ENCODE data around the gene CST4.

CST4 gene

GRCh38 chr20:23658989-23659609, 29.7 kb downstream of the CST4 start:
- no peak for DNase-seq (ENCODE audit: low read depth, low spot score)
- no peak for TF ChIP-seq POLR2AphosphoS5 (IDR thresholded peaks at IDR 0.05; ENCODE audit: borderline replicate concordance, low read depth, low read length)
- no peak for TF ChIP-seq EZH2 (IDR thresholded peaks at IDR 0.05)
- no peak for TF ChIP-seq FOXP2 (optimal IDR thresholded peaks at IDR 0.05; ENCODE audit: control extremely low read depth, extremely low read length, insufficient read depth)
- Histone ChIP-seq H3K9me3 (ENCODE audit: low read depth, low read length) (no peaks in the 10 kb centered on the region), H3K9ac (ENCODE audit: insufficient read length) (no peak overlapping the region), H3K4me3 (no peak overlapping the region), H3K36me3 (ENCODE audit: insufficient read depth, low read length) (no peaks in the 10 kb centered on the region), H3K27ac (no peak overlapping the region)

GRCh38 chr20:23658336-23658735, 30.5 kb downstream of the CST4 start:
- no peak for TF ChIP-seq POLR2AphosphoS5 (IDR thresholded peaks at IDR 0.05; ENCODE audit: borderline replicate concordance, low read depth, low read length)
- TF ChIP-seq EZH2 (IDR thresholded peaks at IDR 0.05): no peak
- TF ChIP-seq FOXP2 (optimal IDR thresholded peaks at IDR 0.05; ENCODE audit: control extremely low read depth, extremely low read length, insufficient read depth): no peak
- Histone ChIP-seq H3K27ac (no peak overlapping the region), H3K36me3 (ENCODE audit: insufficient read depth, low read length) (no peaks in the 10 kb centered on the region), H3K9ac (ENCODE audit: insufficient read length) (no peak overlapping the region), H3K4me3 (no peak overlapping the region), H3K9me3 (ENCODE audit: low read depth, low read length) (no peaks in the 10 kb centered on the region)
- no peak for DNase-seq (ENCODE audit: low read depth, low spot score)

GRCh38 chr20:23657202-23657601, 31.6 kb downstream of the CST4 start:
- Histone ChIP-seq H3K27ac (no peak overlapping the region), H3K9me3 (ENCODE audit: low read depth, low read length) (no peaks in the 10 kb centered on the region), H3K36me3 (ENCODE audit: insufficient read depth, low read length) (no peaks in the 10 kb centered on the region), H3K9ac (ENCODE audit: insufficient read length) (no peak overlapping the region), H3K4me3 (no peak overlapping the region)
- no peak for DNase-seq (ENCODE audit: low read depth, low spot score)
- TF ChIP-seq POLR2AphosphoS5 (IDR thresholded peaks at IDR 0.05; ENCODE audit: borderline replicate concordance, low read depth, low read length) (no peak), EZH2 (IDR thresholded peaks at IDR 0.05) (no peak), FOXP2 (optimal IDR thresholded peaks at IDR 0.05; ENCODE audit: control extremely low read depth, extremely low read length, insufficient read depth) (no peak)

DNA sequence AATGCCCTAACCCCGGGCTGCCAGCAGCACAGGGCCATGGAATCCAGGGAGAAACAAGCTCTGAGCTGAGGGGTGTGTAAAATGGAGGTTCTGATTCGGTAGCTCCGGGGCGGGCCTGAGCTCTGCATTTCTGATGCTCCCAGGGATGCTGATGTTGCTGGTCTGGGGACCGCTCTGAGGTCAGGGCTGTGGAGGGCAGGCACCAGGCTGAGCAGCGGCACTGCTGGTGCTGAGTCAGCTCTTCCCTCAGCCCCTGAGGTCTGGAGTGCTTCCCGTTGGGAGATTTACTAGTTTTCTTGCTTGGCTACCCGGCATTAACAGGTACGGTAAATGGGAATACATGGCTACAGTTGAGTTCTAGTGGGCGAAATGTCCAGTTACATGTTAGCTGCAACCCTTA, 32.5 kb downstream of the CST4 start:
- TF ChIP-seq FOXP2 (optimal IDR thresholded peaks at IDR 0.05; ENCODE audit: control extremely low read depth, extremely low read length, insufficient read depth) (no peak), EZH2 (IDR thresholded peaks at IDR 0.05) (no peak), POLR2AphosphoS5 (IDR thresholded peaks at IDR 0.05; ENCODE audit: borderline replicate concordance, low read depth, low read length) (no peak)
- Histone ChIP-seq H3K9ac (ENCODE audit: insufficient read length) (no peak overlapping the region), H3K4me3 (no peak overlapping the region), H3K27ac (no peak overlapping the region), H3K36me3 (ENCODE audit: insufficient read depth, low read length) (no peaks in the 10 kb centered on the region), H3K9me3 (ENCODE audit: low read depth, low read length) (no peaks in the 10 kb centered on the region)
- no peak for DNase-seq (ENCODE audit: low read depth, low spot score)

DNA sequence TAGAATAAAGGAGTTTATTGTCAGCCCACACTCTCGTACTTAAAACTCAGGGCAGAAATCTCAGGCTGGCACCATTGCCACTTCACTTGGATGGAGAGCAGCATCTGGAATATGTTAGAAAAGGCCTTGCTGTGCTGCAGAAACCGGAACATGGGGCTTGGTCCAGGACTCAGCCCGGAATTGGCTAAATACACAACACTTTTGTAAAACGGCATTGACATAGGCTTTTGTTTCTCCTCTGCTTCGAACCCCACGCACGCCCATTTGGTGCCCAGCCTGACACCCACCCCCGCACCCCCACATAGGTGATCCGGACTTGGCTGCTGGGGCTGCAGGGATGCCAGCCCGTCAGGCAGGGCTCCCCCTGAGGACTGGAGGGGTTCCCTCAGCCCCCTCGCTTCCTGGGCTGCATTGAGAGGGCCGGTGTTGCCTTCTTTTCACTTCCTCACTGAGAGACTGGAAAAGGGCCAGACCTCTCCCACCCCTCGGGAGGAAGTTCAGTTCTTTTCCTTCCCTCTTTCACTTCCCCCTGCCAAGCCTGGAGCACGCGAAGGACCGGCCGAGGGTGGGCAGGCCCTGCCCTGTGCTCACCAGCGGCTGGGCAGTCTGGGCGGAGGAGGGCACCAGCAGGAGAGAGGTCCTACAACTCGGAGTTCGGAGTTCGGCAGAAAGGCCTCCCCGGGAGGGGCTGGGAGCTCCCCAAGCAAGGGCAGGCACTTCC, 33.2 kb downstream of the CST4 start:
- H3K9ac ChIP-seq (ENCODE audit: insufficient read length): no peak overlapping the region
- no peak for DNase-seq (ENCODE audit: low read depth, low spot score)
- H3K36me3 ChIP-seq (ENCODE audit: insufficient read depth, low read length): no peaks in the 10 kb centered on the region
- no peak overlapping the region for H3K27ac ChIP-seq
- no peak for TF ChIP-seq EZH2 (IDR thresholded peaks at IDR 0.05)
- no peak for TF ChIP-seq POLR2AphosphoS5 (IDR thresholded peaks at IDR 0.05; ENCODE audit: borderline replicate concordance, low read depth, low read length)
- TF ChIP-seq FOXP2 (optimal IDR thresholded peaks at IDR 0.05; ENCODE audit: control extremely low read depth, extremely low read length, insufficient read depth): no peak
- H3K9me3 ChIP-seq (ENCODE audit: low read depth, low read length): no peaks in the 10 kb centered on the region
- H3K4me3 ChIP-seq: no peak overlapping the region

GRCh38 chr20:23654717-23655116, 34.1 kb downstream of the CST4 start:
- TF ChIP-seq FOXP2 (optimal IDR thresholded peaks at IDR 0.05; ENCODE audit: control extremely low read depth, extremely low read length, insufficient read depth) (no peak), EZH2 (IDR thresholded peaks at IDR 0.05) (no peak), POLR2AphosphoS5 (IDR thresholded peaks at IDR 0.05; ENCODE audit: borderline replicate concordance, low read depth, low read length) (no peak)
- DNase-seq (ENCODE audit: low read depth, low spot score): no peak
- Histone ChIP-seq H3K9ac (ENCODE audit: insufficient read length) (no peak overlapping the region), H3K36me3 (ENCODE audit: insufficient read depth, low read length) (no peaks in the 10 kb centered on the region), H3K4me3 (no peak overlapping the region), H3K9me3 (ENCODE audit: low read depth, low read length) (no peaks in the 10 kb centered on the region), H3K27ac (no peak overlapping the region)

- no peak for DNase-seq (ENCODE audit: low read depth, low spot score)
- H3K27ac ChIP-seq: no peak overlapping the region
- no peaks in the 10 kb centered on the region for H3K36me3 ChIP-seq (ENCODE audit: insufficient read depth, low read length)
- no peak overlapping the region for H3K4me3 ChIP-seq
- no peak overlapping the region for H3K9ac ChIP-seq (ENCODE audit: insufficient read length)
- no peak for TF ChIP-seq EZH2 (IDR thresholded peaks at IDR 0.05)
- no peak for TF ChIP-seq FOXP2 (optimal IDR thresholded peaks at IDR 0.05; ENCODE audit: control extremely low read depth, extremely low read length, insufficient read depth)
- no peak for TF ChIP-seq POLR2AphosphoS5 (IDR thresholded peaks at IDR 0.05; ENCODE audit: borderline replicate concordance, low read depth, low read length)
- H3K9me3 ChIP-seq (ENCODE audit: low read depth, low read length): no peaks in the 10 kb centered on the region
These were observed 34.8 kb downstream of the CST4 start for GRCh38 chr20:23654000-23654399.

DNA sequence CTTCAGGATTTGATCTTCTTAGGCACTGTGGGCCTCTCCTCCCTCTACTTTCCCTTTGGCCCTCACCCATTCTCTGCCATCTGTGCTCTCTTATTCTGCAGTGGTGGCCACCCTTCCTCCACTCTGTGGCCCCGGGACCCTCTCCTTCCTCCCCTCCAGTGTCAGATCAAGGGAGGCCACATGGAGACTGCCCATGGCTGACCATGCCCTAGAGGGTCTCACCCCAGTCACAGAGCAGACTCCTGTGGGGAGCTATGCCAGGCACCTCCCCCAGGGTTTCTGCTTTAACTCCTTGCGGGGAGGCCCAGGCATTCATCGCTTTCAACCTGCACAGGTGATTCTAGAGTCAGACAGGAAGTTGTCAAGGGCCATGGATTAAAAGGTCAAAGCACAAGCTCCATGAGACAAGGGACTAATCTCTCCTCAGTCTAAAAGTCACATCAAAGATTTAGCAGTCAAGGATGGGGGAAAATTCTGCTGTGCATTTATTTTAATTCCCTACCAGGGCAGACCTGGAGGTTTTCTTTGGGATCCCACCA, 35.4 kb downstream of the CST4 start:
- TF ChIP-seq POLR2AphosphoS5 (IDR thresholded peaks at IDR 0.05; ENCODE audit: borderline replicate concordance, low read depth, low read length) (no peak), EZH2 (IDR thresholded peaks at IDR 0.05) (no peak), FOXP2 (optimal IDR thresholded peaks at IDR 0.05; ENCODE audit: control extremely low read depth, extremely low read length, insufficient read depth) (no peak)
- H3K36me3 ChIP-seq (ENCODE audit: insufficient read depth, low read length): no peaks in the 10 kb centered on the region
- no peak overlapping the region for H3K4me3 ChIP-seq
- H3K9me3 ChIP-seq (ENCODE audit: low read depth, low read length): no peaks in the 10 kb centered on the region
- no peak overlapping the region for H3K9ac ChIP-seq (ENCODE audit: insufficient read length)
- no peak for DNase-seq (ENCODE audit: low read depth, low spot score)
- H3K27ac ChIP-seq: no peak overlapping the region

All from SK-N-MC (cell line).